K562 (cell line): ENCODE data around the gene E2F2. TPM values are rescaled to one million over a fixed set of nuclear protein-coding genes. Genes with fewer than 3 reads are reported as not detected.
A peak's percentile ranks its signal among the peaks of the same experiment; 100 is the strongest.

ENCODE experiments used
- ARHGAP35 ChIP-seq: fragments of 450-650 bp; IDR thresholded peaks from 2 replicates; pipeline ENCODE4 v1.6.1; 2018; ENCODE audit not compliant: partially characterized antibody
- BRCA1 ChIP-seq, 2 experiments: fragments of 450-650 bp in 1 of 2; sonication (generic) in 1 of 2; formaldehyde crosslinking in 1 of 2; IDR thresholded peaks; 2 replicates each; pipeline versions ENCODE4 v1.5.0 to v1.6.1; 2017 to 2020; ENCODE audit warnings: mild to moderate bottlenecking in 1 of 2, missing genetic modification reagents in 1 of 2
- CBX3 ChIP-seq, 2 experiments: IDR thresholded peaks; 1 replicate in 1 of 2; 2 replicates in 1 of 2; pipeline ENCODE4 v1.6.1; 2012; ENCODE audit warnings: inconsistent platforms in 2 of 2, low read length in 2 of 2, borderline replicate concordance in 1 of 2, control low read depth in 1 of 2
- CEBPZ ChIP-seq: fragments of 150-350 bp; IDR thresholded peaks from 2 replicates; pipeline ENCODE4 v1.6.1; 2014; ENCODE audit warnings: low read depth, mild to moderate bottlenecking, low read length, borderline replicate concordance
- DEAF1 ChIP-seq: fragments of 450-650 bp; formaldehyde crosslinking; IDR thresholded peaks from 2 replicates; pipeline ENCODE4 v1.4.0; 2020; ENCODE audit warnings: mild to moderate bottlenecking, moderate library complexity
- GTF2F1 ChIP-seq: IDR thresholded peaks from 2 replicates; pipeline ENCODE4 v1.6.1; 2011; ENCODE audit warnings: low read depth, low read length, improper control_type of control experiment
- HDAC8 ChIP-seq: fragments of 450-650 bp; IDR thresholded peaks from 2 replicates; pipeline ENCODE4 v1.6.1; 2016; ENCODE audit warnings: mild to moderate bottlenecking, missing genetic modification characterization, moderate library complexity, missing compliant biosample characterization
- HMGN3 ChIP-seq: IDR thresholded peaks from 2 replicates; pipeline ENCODE4 v1.6.1; 2011; ENCODE audit warnings: borderline replicate concordance, low read depth, mild to moderate bottlenecking, mixed read lengths, low read length; ENCODE audit not compliant: insufficient read length; ENCODE audit errors: extremely low read depth
- MTA3 ChIP-seq: fragments of 450-650 bp; formaldehyde crosslinking; IDR thresholded peaks from 2 replicates; pipeline ENCODE4 v1.6.1; 2017; ENCODE audit warnings: mild to moderate bottlenecking, borderline replicate concordance
- SRSF9 ChIP-seq: fragments of 200-400 bp; formaldehyde crosslinking; IDR thresholded peaks from 2 replicates; pipeline ENCODE4 v1.6.1; 2017; ENCODE audit warnings: low read depth, low read length, borderline replicate concordance
- STAT5A ChIP-seq: IDR thresholded peaks from 2 replicates; pipeline ENCODE4 v1.6.1; 2012; ENCODE audit warnings: low read length, inconsistent platforms, borderline replicate concordance
- TCF7L2 ChIP-seq: fragments of 150-350 bp; IDR thresholded peaks from 2 replicates; pipeline ENCODE4 v1.6.1; 2016; ENCODE audit warnings: low read depth, mild to moderate bottlenecking, low read length, moderate library complexity
- ZBED1 ChIP-seq: IDR thresholded peaks from 2 replicates; pipeline ENCODE4 v1.6.1; 2014
- ZBTB33 ChIP-seq: sonication (generic); formaldehyde crosslinking; IDR thresholded peaks from 2 replicates; pipeline ENCODE4 v1.8.1; 2023; ENCODE audit warnings: mild to moderate bottlenecking, missing genetic modification reagents
- ZFP91 ChIP-seq: sonication (generic); formaldehyde crosslinking; IDR thresholded peaks from 2 replicates; pipeline ENCODE4 v1.8.0; 2022; ENCODE audit warnings: mild to moderate bottlenecking, missing genetic modification reagents
- ZNF232 ChIP-seq: sonication (generic); formaldehyde crosslinking; IDR thresholded peaks from 2 replicates; pipeline ENCODE4 v1.8.0; 2022; ENCODE audit warnings: mild to moderate bottlenecking, missing genetic modification reagents
- ZZZ3 ChIP-seq: fragments of 450-650 bp; IDR thresholded peaks from 2 replicates; pipeline ENCODE4 v1.6.1; 2016; ENCODE audit warnings: antibody characterized with exemption, mild to moderate bottlenecking, moderate library complexity
- polyA plus RNA-seq, 8 experiments: library from polyadenylated mRNA; depleted of rRNA in 4 of 8; stranded (reverse) in 5 of 8; unstranded in 3 of 8; fragments of >200 nt; fragmentation: Nextera tagmentation in 2 of 8; fragmentation: Illumina TruSeq in 1 of 8; extraction: Ambion mirVana in 2 of 8; extraction: Trizol in 1 of 8; gene quantifications; 2 replicates each; pipeline versions ENCODE4 v1.2.1 to v1.2.3, GENCODE V29; 2011 to 2014; ENCODE audit warnings: inconsistent platforms in 1 of 8, missing spikeins in 1 of 8
- total RNA-seq, 7 experiments: library from RNA; depleted of rRNA in 6 of 7; stranded (reverse); fragments of >200 nt in 6 of 7; fragmentation: Illumina TruSeq in 2 of 7; extraction: Trizol in 2 of 7; gene quantifications; 2 replicates each; pipeline versions ENCODE4 v1.2.1 to v1.2.3, GENCODE V29; 2011 to 2021; ENCODE audit warnings: low replicate concordance in 1 of 7

Gene E2F2
- total and polyA plus RNA-seq, 9 of the 15 experiments (the other 6 are each of a cell fraction or from before 2014, with no cell fraction given): 3.1 to 25.3 (median 11.4) TPM

- TF ChIP-seq ZBTB33 (CRISPR knock-in tag): 0 out of 2 replicates have a peak, but pooled peaks have one; percentile 47
- TF ChIP-seq STAT5A: no peak
- TF ChIP-seq GTF2F1: no peak
- no peak for TF ChIP-seq ZNF232 (CRISPR knock-in tag)
- 0 out of 3 replicates have a peak, but pooled peaks of 1 of the 2 experiments have one; percentile 31 for TF ChIP-seq CBX3 (IDR thresholded peaks at IDR 0.05; ENCODE audit: borderline replicate concordance in 1 of 2, low read length in 2 of 2)
- TF ChIP-seq MTA3: 0 out of 2 replicates have a peak, but pooled peaks have one; percentile 24
- no peak for TF ChIP-seq TCF7L2
- TF ChIP-seq ZZZ3: no peak
- TF ChIP-seq ZFP91: no peak
- TF ChIP-seq ZBED1: no peak
- TF ChIP-seq ARHGAP35: no peak
- TF ChIP-seq DEAF1 (CRISPR knock-in tag): peak; percentile 99
- TF ChIP-seq HDAC8 (tag): no peak
- TF ChIP-seq HMGN3: no peak
- TF ChIP-seq BRCA1 (IDR thresholded peaks at IDR 0.05): no peak
- no peak for TF ChIP-seq BRCA1 (CRISPR knock-in tag; IDR thresholded peaks at IDR 0.05)
- TF ChIP-seq CEBPZ: no peak
- TF ChIP-seq SRSF9: no peak
Observed at GRCh38 chr1:23544444-23545389, 13.7 kb upstream of the E2F2 start (continued).
